NB4 (cell line): ENCODE measurements around the gene RAB3B.

Experiments
- DNase-seq: peaks from one replicate; pipeline ENCODE4 v3.0.0; 2010; ENCODE audit warnings: low read depth
- H3K4me3 ChIP-seq: one replicate; pipeline ENCODE4 v1.5.1; 2011; ENCODE audit warnings: mild to moderate bottlenecking, low read depth, low read length, moderate library complexity
- MYC ChIP-seq: IDR thresholded peaks from 2 replicates; pipeline ENCODE4 v1.6.1; 2011; ENCODE audit warnings: low read depth, low read length
- POLR2A ChIP-seq: IDR thresholded peaks from 2 replicates; pipeline ENCODE4 v1.6.1; 2011; ENCODE audit warnings: mild to moderate bottlenecking; ENCODE audit not compliant: insufficient read length; ENCODE audit errors: extremely low read depth
- TF ChIP-seq, protein P1 (sequence below): IDR thresholded peaks from one replicate; pipeline ENCODE4 v1.5.1; 2012; ENCODE audit warnings: low read depth, low read length
- TF ChIP-seq, protein P2 (sequence below): IDR thresholded peaks from 2 replicates; pipeline ENCODE4 v1.6.1; 2011; ENCODE audit warnings: low read depth, low read length

Gene RAB3B

DNA sequence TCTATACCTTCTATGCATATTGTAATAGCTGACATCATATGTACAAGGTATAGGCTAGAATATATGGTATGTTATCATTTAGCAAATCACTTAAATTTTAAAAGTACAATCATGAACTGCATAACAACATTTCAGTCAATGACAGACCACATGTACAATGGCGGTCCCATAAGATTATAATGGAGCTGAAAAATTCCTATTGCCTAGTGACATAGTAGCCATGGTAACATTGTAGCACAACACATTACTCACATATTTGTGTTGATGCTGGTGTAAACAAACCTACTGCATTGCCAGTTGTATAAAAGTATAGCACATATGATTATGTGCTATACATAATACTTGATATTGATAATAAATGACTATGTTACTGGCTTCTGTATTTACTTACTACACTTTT, 8.9 kb downstream of the RAB3B start:
- no peak overlapping the region for H3K4me3 ChIP-seq
- no peak for TF ChIP-seq MYC
- TF ChIP-seq, protein P1, sequence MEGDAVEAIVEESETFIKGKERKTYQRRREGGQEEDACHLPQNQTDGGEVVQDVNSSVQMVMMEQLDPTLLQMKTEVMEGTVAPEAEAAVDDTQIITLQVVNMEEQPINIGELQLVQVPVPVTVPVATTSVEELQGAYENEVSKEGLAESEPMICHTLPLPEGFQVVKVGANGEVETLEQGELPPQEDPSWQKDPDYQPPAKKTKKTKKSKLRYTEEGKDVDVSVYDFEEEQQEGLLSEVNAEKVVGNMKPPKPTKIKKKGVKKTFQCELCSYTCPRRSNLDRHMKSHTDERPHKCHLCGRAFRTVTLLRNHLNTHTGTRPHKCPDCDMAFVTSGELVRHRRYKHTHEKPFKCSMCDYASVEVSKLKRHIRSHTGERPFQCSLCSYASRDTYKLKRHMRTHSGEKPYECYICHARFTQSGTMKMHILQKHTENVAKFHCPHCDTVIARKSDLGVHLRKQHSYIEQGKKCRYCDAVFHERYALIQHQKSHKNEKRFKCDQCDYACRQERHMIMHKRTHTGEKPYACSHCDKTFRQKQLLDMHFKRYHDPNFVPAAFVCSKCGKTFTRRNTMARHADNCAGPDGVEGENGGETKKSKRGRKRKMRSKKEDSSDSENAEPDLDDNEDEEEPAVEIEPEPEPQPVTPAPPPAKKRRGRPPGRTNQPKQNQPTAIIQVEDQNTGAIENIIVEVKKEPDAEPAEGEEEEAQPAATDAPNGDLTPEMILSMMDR = no peak
- TF ChIP-seq, protein P2, sequence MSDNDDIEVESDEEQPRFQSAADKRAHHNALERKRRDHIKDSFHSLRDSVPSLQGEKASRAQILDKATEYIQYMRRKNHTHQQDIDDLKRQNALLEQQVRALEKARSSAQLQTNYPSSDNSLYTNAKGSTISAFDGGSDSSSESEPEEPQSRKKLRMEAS = no peak
- no peak for TF ChIP-seq POLR2A
- no peak for DNase-seq

DNA sequence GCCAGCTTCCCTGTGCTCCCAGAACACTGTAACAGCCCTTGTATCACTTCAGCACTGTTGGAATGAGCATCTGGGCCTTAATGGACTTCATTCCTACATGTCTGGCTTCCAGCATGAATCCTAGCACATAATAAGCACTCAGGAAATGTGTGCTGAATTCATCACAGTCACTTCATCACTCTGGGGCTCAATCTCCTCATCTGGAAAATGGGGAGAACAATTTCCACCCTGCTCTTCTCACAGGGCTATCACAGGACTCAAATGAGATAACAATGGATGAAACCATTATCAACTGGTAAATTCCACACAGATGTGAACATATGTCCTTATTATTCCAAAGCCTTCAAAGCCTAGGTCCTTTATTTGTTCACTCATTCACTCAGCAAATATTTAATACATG, 12.4 kb downstream of the RAB3B start:
- TF ChIP-seq, protein P2 = no peak
- TF ChIP-seq, protein P1 = no peak
- no peak for TF ChIP-seq POLR2A
- TF ChIP-seq MYC = no peak
- DNase-seq = no peak
- H3K4me3 ChIP-seq = no peak overlapping the region

DNA sequence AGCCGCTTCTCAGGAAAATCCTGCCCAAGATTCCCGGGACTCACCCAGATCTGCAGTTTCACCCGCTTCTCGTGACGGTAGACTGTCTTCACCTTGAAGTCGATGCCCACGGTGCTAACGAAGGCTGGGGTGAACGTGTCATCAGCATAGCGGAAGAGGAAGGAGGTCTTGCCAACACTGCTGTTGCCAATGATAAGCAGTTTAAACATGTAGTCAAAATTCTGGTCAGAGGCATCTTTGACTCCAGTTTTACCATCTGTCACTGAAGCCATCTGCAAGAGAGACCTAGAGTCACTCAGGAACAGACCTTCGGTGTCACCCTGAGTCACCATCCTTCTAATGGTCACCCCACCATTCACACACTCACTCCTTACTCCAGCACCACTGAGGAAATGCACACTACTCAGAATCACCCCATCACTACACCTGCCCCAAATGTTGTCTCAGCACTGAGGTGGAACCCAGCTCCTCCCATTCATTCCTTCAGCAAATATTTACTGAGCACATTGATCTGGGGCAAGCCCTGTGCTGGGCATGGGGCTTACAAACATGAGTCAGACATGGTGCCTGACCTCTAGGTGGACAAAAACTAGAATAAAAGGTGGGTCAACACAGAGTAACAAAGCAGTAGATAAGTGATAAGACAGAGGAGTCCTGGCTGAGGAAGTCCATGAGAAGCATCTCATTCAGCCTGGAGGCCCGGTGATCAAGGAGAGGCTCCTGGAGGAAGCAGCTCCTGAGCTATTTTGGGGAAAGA, 13.5 kb downstream of the RAB3B start:
- DNase-seq = no peak
- TF ChIP-seq, protein P2 = no peak
- TF ChIP-seq POLR2A (no peak), MYC (no peak)
- TF ChIP-seq, protein P1 = no peak

DNA sequence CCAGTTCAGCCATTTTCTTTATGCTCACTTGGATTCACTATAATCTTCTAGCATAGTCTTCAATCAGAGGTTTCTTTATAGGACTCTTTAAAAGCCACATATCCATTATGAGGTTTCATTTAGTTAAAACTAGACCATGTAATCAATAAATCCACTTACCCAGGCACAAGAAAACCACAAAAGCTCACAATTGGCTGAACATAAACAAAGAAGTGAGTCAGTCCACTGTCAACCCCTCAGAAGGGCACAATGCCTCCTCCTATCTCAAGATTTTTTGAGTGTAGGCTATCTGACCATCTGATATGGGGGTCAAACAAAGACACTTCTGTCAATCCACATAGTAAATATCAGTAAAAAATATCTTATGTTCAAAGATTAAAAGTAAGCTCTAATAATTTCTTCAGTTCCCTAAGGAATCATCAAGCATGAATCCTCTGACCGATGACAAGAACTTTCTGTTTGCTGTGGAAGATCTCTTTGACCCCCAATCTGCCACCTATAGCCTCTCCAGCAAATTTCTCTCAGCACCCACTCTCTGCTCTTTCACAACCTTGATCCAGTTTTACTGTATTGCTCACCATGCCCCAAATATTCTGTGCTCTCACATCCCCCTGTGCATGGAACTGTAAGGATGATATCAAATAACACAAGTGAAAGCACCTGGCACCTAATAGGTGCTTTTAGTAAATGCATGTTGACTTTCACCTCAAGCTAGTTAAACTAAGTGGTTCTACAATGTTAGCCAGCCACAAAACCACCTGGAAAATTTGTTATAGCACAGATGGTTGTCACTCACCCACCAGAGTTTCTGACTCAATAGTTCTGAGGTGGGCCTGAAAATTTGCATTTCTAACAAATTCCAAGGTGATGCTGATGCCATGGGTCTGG, 16.7 kb downstream of the RAB3B start:
- DNase-seq = no peak
- TF ChIP-seq POLR2A (no peak), MYC (no peak)
- TF ChIP-seq, protein P1 = no peak
- TF ChIP-seq, protein P2 = no peak
- no peak overlapping the region for H3K4me3 ChIP-seq

More for the DNA sequence above, 13.5 kb downstream of the RAB3B start:
- H3K4me3 ChIP-seq = no peak overlapping the region

DNA sequence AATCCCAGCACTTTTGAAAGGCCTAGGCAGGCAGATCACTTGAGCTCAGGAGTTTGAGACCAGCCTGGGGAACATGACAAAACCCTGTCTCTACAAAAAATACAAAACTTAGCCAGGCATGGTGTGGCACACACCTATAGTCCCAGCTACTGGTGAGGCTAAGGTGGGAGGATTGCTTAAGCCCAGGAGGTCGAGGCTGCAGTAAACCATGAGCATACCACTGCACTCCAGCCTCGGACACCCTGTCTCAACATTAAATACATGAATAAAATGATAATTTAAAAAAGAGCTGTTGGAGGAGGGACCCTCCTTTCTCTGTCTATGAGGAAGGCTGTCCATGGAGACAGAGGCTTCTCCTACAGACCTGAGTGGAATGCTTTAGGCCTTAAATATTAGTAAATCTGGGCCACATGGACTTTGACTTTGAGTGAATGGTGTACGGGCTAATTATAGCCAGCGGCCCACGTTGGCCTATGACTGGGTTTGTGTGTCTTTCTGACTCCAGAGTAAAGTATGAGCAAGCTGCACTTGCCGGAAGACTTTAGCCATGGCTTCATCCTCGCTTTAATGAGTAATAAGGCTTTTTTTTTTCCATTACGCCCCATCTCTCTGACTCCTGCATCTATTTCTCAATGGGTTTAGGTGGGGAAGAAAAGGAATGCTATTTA, 21.3 kb downstream of the RAB3B start:
- DNase-seq = no peak
- TF ChIP-seq POLR2A (no peak), MYC (no peak)
- TF ChIP-seq, protein P1 = no peak
- TF ChIP-seq, protein P2 = no peak

More for the DNA sequence above, 21.3 kb downstream of the RAB3B start:
- H3K4me3 ChIP-seq = no peak overlapping the region
